Measurements from ENCODE around the gene CDK5RAP1.

Gene CDK5RAP1

DNA sequence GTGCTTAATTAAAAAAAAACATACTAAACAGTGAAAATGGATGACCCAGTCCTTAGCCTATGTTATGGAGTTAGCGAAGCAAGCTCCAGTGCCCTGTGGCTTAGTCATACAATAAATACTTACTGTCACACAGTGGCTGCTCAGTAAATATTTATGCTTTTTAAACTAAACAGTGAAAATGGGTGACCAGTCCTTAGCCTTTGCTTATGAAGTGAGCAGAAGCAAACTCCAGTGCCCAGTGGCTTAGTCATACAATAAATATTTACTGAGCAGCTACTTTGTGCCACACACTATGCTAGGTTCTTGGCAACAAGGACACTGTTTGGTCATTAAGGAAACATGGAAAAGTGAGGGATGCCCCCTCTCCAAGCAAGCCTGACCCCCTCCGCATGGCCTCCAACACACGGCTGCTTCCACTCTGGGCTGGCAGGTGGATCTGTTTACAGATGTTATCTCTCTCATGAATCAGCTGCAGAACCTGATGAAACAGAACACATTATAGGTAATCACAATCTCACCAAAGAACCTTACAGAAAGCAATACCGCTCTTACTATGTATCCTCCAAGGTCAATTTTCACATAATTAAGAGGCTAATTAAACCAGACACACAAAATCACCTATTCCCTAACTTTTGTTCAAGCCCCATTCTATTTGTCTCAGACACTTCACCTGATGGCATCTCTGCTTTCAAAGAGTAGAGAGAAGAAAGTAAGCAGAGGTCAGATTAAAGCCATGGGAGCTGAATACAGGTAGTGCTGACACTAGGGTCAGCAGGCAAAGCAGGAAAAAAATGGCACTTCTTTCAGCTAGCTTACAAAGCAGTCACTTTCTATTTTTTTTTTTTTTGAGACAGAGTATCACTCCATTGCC is 27.3 kb downstream of the CDK5RAP1 start:
- Histone ChIP-seq H3K4me3 (ENCODE audit: extremely low read depth, insufficient read depth, low read length, poor library complexity, severe bottlenecking) (no peak overlapping the region), H3K27ac (ENCODE audit: low read depth, low read length, severe bottlenecking) (no peak overlapping the region), H3K36me3 (ENCODE audit: control insufficient read depth, insufficient read depth, low read length) (peaks cover 79% of the 10 kb centered on the region), H3K9me3 (ENCODE audit: control insufficient read depth, low read length) (no peaks in the 10 kb centered on the region), H3K4me1 (ENCODE audit: control insufficient read depth, insufficient read depth, low read length, poor library complexity, severe bottlenecking) (peaks cover 8% of the 10 kb centered on the region)
- 94 to 98% methylated on average over 4 of the region's 4 CpGs for WGBS, 2 experiments (ENCODE audit: insufficient coverage in 2 of 2)

DNA sequence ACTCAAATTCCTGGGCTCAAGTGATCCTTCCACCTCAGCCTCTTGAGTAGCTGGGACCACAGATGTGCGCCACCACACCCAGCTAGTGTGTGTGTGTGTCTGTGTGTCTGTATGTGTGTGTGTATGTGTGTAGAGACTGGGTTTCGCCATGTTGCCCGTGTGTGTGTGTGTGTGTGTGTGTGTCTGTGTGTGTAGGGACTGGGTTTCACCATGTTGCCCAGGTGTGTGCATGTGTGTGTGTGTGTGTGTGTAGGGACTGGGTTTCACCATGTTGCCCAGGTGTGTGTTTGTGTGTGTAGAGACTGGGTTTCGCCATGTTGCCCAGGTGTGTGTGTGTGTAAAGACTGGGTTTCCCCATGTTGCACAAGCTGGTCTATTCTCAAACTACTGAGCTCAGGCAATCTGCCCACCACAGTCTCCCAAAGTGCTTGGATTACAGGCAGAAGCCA is 28.3 kb downstream of the CDK5RAP1 start:
- WGBS, 2 experiments (ENCODE audit: insufficient coverage in 2 of 2), result 67 to 80% methylated on average over 1 to 2 of the region's 4 CpGs
- Histone ChIP-seq H3K9me3 (ENCODE audit: control insufficient read depth, low read length) (no peaks in the 10 kb centered on the region), H3K36me3 (ENCODE audit: control insufficient read depth, insufficient read depth, low read length) (peaks cover 72% of the 10 kb centered on the region), H3K4me3 (ENCODE audit: extremely low read depth, insufficient read depth, low read length, poor library complexity, severe bottlenecking) (no peak overlapping the region), H3K4me1 (ENCODE audit: control insufficient read depth, insufficient read depth, low read length, poor library complexity, severe bottlenecking) (peaks cover 8% of the 10 kb centered on the region), H3K27ac (ENCODE audit: low read depth, low read length, severe bottlenecking) (no peak overlapping the region)

DNA sequence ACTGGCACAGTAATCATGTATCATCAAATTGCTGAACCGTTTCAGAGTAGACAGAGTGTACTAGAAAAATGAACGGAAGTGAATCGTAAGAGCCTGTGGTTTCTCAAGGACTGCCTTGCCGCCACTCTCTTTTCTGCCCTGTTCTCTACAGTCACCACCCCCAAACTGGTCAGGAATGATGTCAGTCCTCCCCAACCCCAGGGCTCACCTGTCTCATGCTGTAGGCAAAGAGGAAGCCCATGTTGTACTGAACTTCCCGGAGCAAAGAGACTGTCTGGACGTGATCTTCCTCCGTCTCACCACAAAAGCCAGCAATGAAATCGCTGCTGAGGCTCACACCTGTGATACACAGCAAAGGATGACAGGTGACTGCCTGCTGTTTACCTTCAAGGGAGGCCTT is 31.0 kb downstream of the CDK5RAP1 start:
- no peak overlapping the region for H3K27ac ChIP-seq (ENCODE audit: low read depth, low read length, severe bottlenecking)
- H3K4me3 ChIP-seq (ENCODE audit: extremely low read depth, insufficient read depth, low read length, poor library complexity, severe bottlenecking), result no peak overlapping the region
- H3K36me3 ChIP-seq (ENCODE audit: control insufficient read depth, insufficient read depth, low read length), result peaks cover 77% of the 10 kb centered on the region
- 93 to 97% methylated on average over 8 of the region's 8 CpGs for WGBS, 2 experiments (ENCODE audit: insufficient coverage in 2 of 2)
- peaks cover 8% of the 10 kb centered on the region for H3K4me1 ChIP-seq (ENCODE audit: control insufficient read depth, insufficient read depth, low read length, poor library complexity, severe bottlenecking)
- H3K9me3 ChIP-seq (ENCODE audit: control insufficient read depth, low read length), result no peaks in the 10 kb centered on the region

DNA sequence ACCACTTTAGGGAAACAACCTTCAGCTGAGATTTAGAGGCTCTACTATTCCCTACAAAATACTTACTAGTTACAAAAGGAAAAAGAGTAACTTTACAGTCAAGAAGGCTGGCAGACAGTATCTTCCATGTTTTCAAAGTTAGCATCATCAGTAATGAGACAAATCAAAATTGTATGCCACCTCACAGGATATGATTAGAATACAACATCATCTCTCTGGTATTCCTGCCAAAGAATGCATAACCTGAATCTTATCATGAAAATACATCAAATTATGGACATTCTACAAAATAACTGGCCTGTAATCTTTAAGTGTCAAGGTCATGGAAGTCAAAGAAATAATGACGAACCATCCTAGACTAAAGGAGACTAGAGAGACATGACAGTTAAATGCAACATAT is 38.4 kb downstream of the CDK5RAP1 start:
- Histone ChIP-seq H3K9me3 (ENCODE audit: control insufficient read depth, low read length) (no peaks in the 10 kb centered on the region), H3K4me1 (ENCODE audit: control insufficient read depth, insufficient read depth, low read length, poor library complexity, severe bottlenecking) (no peaks in the 10 kb centered on the region), H3K27ac (ENCODE audit: low read depth, low read length, severe bottlenecking) (no peak overlapping the region), H3K36me3 (ENCODE audit: control insufficient read depth, insufficient read depth, low read length) (peaks cover 94% of the 10 kb centered on the region), H3K4me3 (ENCODE audit: extremely low read depth, insufficient read depth, low read length, poor library complexity, severe bottlenecking) (no peak overlapping the region)
- WGBS, 2 experiments (ENCODE audit: insufficient coverage in 2 of 2), result no CpG with 5 or more reads among the region's 1 CpG

DNA sequence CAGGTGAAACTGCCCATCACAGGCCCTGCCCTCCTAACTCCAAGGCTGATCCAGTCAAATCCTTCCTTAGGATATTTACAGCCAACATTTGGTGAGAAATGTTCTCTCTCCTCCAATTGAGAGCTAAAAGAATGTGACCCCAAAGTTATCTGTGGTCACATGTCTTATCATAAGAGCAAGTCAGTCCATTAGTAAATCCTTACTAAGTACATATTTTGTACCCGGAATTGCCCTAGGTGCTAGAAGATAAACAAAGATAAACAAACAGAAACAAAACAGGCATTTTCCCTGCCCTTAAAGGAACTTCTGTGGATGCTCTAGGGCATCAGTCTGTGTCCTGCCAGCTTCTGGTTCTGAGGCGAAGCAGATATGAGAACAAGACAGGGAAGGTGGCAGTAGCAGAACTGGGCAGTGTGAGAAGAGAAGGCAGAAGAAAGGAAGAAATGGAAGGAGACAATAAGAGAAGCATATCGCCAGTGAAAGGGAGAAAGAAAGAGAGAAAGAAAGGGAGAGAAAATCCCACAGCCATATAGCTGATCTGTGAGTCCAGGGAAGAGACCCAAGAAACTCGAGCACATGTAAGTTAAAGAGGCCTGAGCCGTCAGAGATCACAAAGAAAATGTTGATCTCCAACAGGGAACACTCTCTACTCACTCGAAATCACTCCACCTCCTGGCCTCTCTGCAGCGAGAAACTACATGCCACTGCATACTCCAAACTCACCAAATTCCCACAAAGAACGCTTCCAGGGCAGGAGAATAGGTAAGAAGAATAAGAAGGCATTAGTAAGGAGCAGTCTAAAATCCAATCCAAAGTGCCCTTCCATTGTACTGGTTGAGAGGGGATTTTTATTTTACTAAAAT is 41.7 kb downstream of the CDK5RAP1 start:
- Histone ChIP-seq H3K27ac (ENCODE audit: low read depth, low read length, severe bottlenecking) (no peak overlapping the region), H3K4me3 (ENCODE audit: extremely low read depth, insufficient read depth, low read length, poor library complexity, severe bottlenecking) (no peak overlapping the region), H3K9me3 (ENCODE audit: control insufficient read depth, low read length) (no peaks in the 10 kb centered on the region), H3K4me1 (ENCODE audit: control insufficient read depth, insufficient read depth, low read length, poor library complexity, severe bottlenecking) (no peaks in the 10 kb centered on the region), H3K36me3 (ENCODE audit: control insufficient read depth, insufficient read depth, low read length) (peaks cover 71% of the 10 kb centered on the region)
- 72 to 81% methylated on average over 4 to 5 of the region's 8 CpGs for WGBS, 2 experiments (ENCODE audit: insufficient coverage in 2 of 2)

DNA sequence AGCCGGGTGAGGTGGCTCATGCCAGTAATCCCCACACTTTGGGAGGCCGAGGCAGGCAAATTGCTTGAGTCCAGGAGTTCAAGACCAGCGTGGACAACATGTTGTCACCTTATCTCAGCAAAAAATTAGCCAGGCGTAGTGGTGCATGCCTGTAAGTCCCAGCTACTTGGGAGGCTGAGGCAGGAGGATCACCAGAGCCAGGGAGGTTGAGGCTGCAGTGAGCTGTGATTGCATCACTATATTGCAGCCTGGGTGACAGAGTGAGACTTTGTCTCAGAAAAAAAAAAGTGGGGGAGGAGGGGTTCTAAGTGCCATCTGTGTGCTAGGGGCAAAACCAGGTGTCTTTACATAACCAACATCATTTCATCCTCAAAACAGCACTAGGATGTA is 48.3 kb downstream of the CDK5RAP1 start:
- H3K27ac ChIP-seq (ENCODE audit: low read depth, low read length, severe bottlenecking), result no peak overlapping the region

DNA sequence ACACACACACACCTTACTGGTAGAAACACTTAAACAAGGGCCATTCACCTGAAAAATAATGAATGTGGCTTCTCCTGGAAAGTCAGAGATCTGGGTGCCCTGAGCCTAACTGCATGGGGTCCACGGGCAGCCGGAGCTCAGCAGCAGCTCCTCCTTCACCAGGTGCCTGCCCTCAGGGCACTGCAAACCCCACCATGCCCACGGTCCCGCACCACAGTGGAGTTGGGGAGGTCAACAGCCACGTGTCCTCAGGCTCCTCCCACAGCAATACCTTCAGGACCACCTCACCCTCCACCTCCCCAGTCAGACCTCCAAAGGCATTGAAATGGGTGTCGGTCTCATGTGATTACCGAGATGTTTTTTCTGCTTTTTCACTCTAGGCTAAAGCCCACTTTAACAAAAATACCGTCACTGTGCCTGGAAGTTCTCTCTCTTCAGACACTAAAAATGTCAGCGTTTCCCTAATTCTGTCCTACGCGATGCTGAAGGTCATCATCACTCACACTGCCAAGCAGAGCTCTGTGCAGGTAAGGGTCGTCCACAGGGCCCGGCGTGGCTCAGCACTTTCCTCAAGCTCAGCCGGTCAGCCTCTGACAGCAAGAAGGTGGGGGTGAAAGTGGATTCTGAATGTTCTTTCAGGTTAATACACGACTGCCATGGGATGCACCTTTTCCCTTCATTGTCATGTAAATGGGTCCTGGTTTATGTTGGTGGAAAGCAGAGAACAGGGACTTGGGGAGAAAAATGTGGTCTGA is 48.9 kb downstream of the CDK5RAP1 start:
- no peaks in the 10 kb centered on the region for H3K9me3 ChIP-seq (ENCODE audit: control insufficient read depth, low read length)
- 81 to 87% methylated on average over 9 to 13 of the region's 16 CpGs for WGBS, 2 experiments (ENCODE audit: insufficient coverage in 2 of 2)
- peaks cover 3% of the 10 kb centered on the region for H3K4me1 ChIP-seq (ENCODE audit: control insufficient read depth, insufficient read depth, low read length, poor library complexity, severe bottlenecking)
- no peak overlapping the region for H3K27ac ChIP-seq (ENCODE audit: low read depth, low read length, severe bottlenecking)
- H3K4me3 ChIP-seq (ENCODE audit: extremely low read depth, insufficient read depth, low read length, poor library complexity, severe bottlenecking), result no peak overlapping the region
- peaks cover 19% of the 10 kb centered on the region for H3K36me3 ChIP-seq (ENCODE audit: control insufficient read depth, insufficient read depth, low read length)

More for the DNA sequence above, 48.3 kb downstream of the CDK5RAP1 start:
- WGBS, 2 experiments (ENCODE audit: insufficient coverage in 2 of 2), result 88 to 96% methylated on average over 4 of the region's 4 CpGs
- Histone ChIP-seq H3K4me3 (ENCODE audit: extremely low read depth, insufficient read depth, low read length, poor library complexity, severe bottlenecking) (no peak overlapping the region), H3K36me3 (ENCODE audit: control insufficient read depth, insufficient read depth, low read length) (peaks cover 24% of the 10 kb centered on the region), H3K9me3 (ENCODE audit: control insufficient read depth, low read length) (no peaks in the 10 kb centered on the region), H3K4me1 (ENCODE audit: control insufficient read depth, insufficient read depth, low read length, poor library complexity, severe bottlenecking) (peaks cover 3% of the 10 kb centered on the region)

DNA sequence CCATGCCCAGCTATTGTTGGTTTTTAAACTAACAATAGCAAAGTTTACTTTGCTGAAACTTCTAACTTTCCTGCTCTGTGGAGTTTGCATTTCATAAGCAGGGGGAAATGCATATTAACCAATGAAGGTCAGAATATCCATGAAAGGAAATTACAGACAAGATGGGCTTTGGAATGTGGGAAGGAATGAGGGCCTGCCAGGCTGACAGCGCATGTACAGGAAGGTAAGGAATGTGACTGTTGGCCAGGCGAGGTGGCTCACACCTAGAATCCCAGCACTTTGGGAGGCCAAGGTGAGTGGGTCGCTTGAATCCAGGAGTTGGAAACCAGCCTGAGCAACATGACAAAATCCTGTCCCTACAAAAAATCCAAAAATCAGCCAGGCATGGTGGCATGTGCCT is 49.6 kb downstream of the CDK5RAP1 start:
- Histone ChIP-seq H3K4me1 (ENCODE audit: control insufficient read depth, insufficient read depth, low read length, poor library complexity, severe bottlenecking) (peaks cover 3% of the 10 kb centered on the region), H3K9me3 (ENCODE audit: control insufficient read depth, low read length) (no peaks in the 10 kb centered on the region), H3K27ac (ENCODE audit: low read depth, low read length, severe bottlenecking) (no peak overlapping the region), H3K36me3 (ENCODE audit: control insufficient read depth, insufficient read depth, low read length) (peaks cover 16% of the 10 kb centered on the region), H3K4me3 (ENCODE audit: extremely low read depth, insufficient read depth, low read length, poor library complexity, severe bottlenecking) (no peak overlapping the region)
- WGBS, 2 experiments (ENCODE audit: insufficient coverage in 2 of 2), result 33 to 67% methylated on average over 2 to 3 of the region's 3 CpGs

DNA sequence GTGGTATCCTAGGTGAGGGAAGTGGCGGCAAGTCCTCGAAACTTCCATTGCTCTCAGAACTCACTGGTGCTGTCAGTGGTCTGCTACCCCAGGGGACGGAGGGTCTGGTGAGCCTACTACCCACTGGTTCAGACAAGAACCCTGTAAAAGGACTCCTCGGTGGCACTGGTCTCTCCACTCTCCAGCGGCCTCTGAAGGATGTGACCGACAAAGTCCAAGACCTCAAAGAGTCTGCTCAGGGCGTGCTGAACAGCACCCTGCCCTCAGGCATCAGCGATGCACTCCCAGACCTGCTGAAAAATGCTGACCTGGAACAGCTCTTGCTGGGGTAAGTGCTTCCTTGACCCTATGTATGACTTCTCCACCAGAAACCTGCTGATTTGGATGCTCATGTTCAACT is 51.8 kb downstream of the CDK5RAP1 start:
- Histone ChIP-seq H3K4me1 (ENCODE audit: control insufficient read depth, insufficient read depth, low read length, poor library complexity, severe bottlenecking) (peaks cover 3% of the 10 kb centered on the region), H3K9me3 (ENCODE audit: control insufficient read depth, low read length) (no peaks in the 10 kb centered on the region), H3K4me3 (ENCODE audit: extremely low read depth, insufficient read depth, low read length, poor library complexity, severe bottlenecking) (no peak overlapping the region), H3K36me3 (ENCODE audit: control insufficient read depth, insufficient read depth, low read length) (peaks cover 16% of the 10 kb centered on the region), H3K27ac (ENCODE audit: low read depth, low read length, severe bottlenecking) (no peak overlapping the region)
- whole genome bisulfite sequencing, 2 experiments (ENCODE audit: insufficient coverage in 2 of 2), result 93 to 95% methylated on average over 7 to 8 of the region's 8 CpGs

DNA sequence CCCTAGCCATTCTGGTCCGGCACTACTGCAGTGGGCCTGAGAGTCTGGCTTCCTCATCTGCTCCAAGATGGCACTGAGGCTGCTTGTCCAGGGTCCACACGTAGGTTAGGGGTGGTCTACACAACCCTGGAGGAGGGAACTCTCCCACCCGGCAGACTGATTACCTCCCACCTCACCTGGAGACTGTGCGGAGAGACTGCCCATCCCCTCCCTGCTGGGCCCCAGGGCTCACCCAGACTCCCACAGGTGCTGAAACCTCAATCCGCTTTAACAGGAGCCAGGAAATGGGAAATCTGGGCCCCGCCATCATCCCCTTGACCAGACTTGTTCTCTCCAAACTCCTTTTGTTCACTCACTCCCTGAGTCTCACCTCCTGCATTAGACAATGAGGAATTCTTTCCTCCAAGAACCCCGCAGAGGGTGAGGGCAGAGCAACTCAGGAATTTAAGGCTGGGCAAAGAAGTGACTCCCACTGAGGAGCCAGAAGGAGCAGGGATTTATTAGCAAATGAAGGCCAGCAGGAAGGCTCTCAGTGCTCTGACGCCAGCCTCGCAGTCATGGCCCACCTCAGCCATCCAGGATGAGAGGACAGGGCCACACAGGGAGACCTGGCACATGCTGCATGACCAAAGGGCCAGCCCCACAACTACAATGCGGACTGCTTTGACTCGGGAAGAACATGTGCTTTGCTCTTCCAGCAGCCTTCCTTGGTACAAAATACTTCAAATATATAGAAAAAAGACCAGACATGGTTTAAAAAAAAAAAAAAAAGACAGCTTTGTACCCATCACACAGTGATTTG is 53.0 kb downstream of the CDK5RAP1 start:
- no peak overlapping the region for H3K27ac ChIP-seq (ENCODE audit: low read depth, low read length, severe bottlenecking)
- peaks cover 11% of the 10 kb centered on the region for H3K36me3 ChIP-seq (ENCODE audit: control insufficient read depth, insufficient read depth, low read length)
- 82 to 95% methylated on average over 8 of the region's 11 CpGs for WGBS, 2 experiments (ENCODE audit: insufficient coverage in 2 of 2)
- no peaks in the 10 kb centered on the region for H3K9me3 ChIP-seq (ENCODE audit: control insufficient read depth, low read length)
- peaks cover 3% of the 10 kb centered on the region for H3K4me1 ChIP-seq (ENCODE audit: control insufficient read depth, insufficient read depth, low read length, poor library complexity, severe bottlenecking)
- H3K4me3 ChIP-seq (ENCODE audit: extremely low read depth, insufficient read depth, low read length, poor library complexity, severe bottlenecking), result no peak overlapping the region
